Urinary bladder (tissue), 4 donors: ENCODE data around the gene KPNB1. TPM values are rescaled to one million over a fixed set of nuclear protein-coding genes. Genes with fewer than 3 reads are reported as not detected.

Source experiments
- DNase-seq: peaks from one replicate; pipeline ENCODE4 v3.0.0-alpha.2; 2015; ENCODE audit errors: extremely low spot score
- H3K27ac ChIP-seq: one replicate; pipeline ENCODE4 v1.5.1; 2013; ENCODE audit warnings: low read depth, mild to moderate bottlenecking, moderate library complexity
- H3K36me3 ChIP-seq: one replicate; pipeline ENCODE4 v1.6.1; 2013; ENCODE audit warnings: mild to moderate bottlenecking, moderate library complexity; ENCODE audit not compliant: insufficient read depth
- H3K4me1 ChIP-seq: one replicate; pipeline ENCODE4 v1.6.1; 2013; ENCODE audit warnings: mild to moderate bottlenecking, moderate library complexity; ENCODE audit not compliant: insufficient read depth
- H3K4me3 ChIP-seq: one replicate; pipeline ENCODE4 v1.5.1; 2013; ENCODE audit warnings: low read depth, low read length
- WGBS: extraction: QIAGEN DNeasy Blood & Tissue Kit; methylation state at CpG from one replicate; pipeline ENCODE4 v1.1.7; 2013; 5-methylcytosine and 5-hydroxymethylcytosine counted together
- polyA plus RNA-seq: library from polyadenylated mRNA; stranded (reverse); fragments of 200-250 nt; gene quantifications from one replicate; pipeline ENCODE4 v1.2.3, GENCODE V29; 2013
- total RNA-seq: library from RNA; depleted of rRNA; stranded (reverse); fragments of >200 nt; gene quantifications from one replicate; pipeline ENCODE4 v1.2.3, GENCODE V29; 2014
- donor health status: healthy with polysubstance abuse.
- donor health status: healthy.

The KPNB1 gene
- total and polyA plus RNA-seq, 2 donors: 66.8 to 136 TPM

DNA sequence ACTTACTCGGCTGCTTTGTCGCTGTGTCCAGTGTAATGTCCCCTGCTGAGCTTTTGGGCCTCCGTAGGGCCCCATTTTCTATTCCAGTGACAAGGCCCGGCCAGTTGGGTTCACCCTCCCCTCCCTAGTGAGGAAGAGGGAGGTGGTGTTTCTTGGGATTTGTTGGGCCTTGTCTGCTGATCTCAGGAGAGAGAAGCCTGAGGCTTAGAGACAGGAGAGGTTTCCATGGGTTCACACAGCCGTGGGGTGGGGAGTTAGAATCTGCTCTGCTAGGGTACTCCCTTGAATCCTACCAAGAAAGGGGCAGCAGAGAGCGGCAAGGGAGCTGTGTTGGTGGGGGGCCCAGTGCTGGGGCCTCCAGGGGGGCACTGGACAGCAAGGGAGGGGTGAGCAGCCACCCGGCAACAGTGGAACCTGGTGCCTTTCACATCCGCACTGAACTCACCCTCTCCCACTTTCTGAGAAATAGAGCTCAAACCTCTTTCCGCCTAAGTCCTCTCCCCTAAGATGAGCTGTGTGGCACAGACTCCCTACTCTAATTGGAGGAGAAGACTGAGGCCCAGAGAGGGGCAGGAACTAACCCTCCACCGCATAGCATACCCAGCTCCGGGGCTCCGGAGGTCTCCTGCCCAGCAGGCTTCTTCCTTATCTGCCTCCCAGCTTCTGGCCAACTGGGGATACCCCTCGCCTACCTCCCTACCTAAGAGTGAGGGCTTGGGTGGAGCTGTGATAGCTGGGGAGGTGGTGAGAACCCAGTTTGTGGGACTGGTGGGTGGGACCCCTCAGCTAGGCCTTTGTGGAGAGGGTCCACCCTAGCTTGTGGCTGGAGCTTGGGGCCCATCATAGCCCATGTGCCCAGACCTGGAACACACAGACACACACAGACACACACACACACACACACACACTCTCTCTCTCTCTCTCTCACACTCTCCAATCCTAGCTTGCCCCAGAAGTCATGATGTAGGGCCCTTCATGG is 51.0 kb downstream of the KPNB1 start:
- no peak overlapping the region for H3K4me3 ChIP-seq
- WGBS: 85% methylated on average over 13 of the region's 13 CpGs
- no peak for DNase-seq
- no peak overlapping the region for H3K27ac ChIP-seq
- no peaks in the 10 kb centered on the region for H3K36me3 ChIP-seq
- H3K4me1 ChIP-seq: no peaks in the 10 kb centered on the region

DNA sequence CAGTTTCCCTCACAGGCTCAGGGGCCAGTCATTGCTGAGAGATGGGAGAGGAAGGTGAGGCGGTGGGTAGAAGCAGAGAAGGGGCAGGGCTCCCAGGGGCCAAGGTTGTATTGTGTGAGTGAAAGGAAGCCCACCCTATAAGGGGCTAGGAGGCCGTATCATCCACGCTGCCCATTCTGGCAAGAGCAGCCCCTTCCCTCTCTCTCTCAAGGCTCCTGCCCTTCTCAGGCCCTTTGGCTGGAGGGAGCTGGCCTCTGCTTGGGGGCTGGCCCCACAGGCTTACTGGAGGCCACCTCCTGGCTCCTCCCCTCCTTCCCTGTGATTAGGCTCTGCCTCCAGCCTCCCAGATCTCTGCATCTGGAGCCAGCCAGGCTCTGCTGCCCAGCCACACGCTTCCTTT is 51.9 kb downstream of the KPNB1 start:
- no peaks in the 10 kb centered on the region for H3K36me3 ChIP-seq
- 82% methylated on average over 4 of the region's 4 CpGs for WGBS
- no peak for DNase-seq
- H3K4me1 ChIP-seq: no peaks in the 10 kb centered on the region
- H3K4me3 ChIP-seq: no peak overlapping the region
- no peak overlapping the region for H3K27ac ChIP-seq

DNA sequence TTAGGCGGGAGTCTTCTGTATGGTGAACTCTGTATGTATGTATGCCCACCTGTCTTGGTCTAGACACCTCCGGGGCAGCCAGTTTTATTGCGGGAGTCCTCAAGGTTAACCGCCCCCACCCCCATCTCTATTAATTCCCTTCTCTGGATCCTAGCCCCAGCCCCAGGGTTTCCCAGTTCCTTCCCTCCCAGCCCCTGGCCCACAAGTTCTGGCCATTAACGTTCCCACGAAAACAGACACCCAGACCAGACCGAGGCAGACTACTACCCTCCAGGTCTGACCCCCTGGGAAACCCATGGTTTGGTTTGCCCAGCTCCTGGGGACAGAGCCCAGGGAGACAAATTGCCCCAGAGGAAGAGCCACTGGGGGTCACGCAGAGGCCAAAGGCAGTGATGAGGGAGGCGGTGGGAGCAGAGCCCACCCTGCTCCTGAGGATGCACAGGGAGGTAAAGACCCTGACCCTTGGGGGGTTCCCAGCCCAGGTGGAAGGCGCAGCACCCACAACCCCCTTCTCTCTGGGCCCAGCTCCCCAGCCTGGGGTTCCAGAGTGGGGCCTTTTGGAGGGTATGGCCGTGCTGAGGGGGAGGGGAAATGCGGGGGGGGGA is 52.8 kb downstream of the KPNB1 start:
- WGBS: 80% methylated on average over 12 of the region's 12 CpGs
- no peak for DNase-seq
- no peak overlapping the region for H3K27ac ChIP-seq
- no peaks in the 10 kb centered on the region for H3K4me1 ChIP-seq
- no peak overlapping the region for H3K4me3 ChIP-seq
- H3K36me3 ChIP-seq: no peaks in the 10 kb centered on the region

DNA sequence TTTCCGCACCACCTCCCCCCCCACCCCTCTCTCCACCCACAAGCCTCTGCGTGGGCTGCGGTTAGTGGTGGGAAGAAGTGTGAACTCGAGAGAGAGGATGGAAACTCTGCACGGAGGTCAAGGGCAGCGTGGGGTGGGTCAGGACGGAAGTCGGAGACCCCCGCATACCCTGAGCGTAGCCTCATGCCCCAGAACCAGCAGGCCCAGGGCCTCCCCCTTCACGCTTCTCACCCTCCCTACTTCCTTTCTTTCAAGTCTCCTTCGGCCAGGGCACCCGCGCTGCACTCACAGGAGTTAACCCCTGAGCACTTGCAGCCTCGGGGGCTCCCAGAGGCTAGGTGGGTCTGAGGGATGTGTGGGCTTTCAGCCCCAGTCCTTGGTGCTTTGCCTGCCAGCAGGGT is 53.5 kb downstream of the KPNB1 start:
- Histone ChIP-seq H3K4me1 (no peaks in the 10 kb centered on the region), H3K27ac (no peak overlapping the region), H3K4me3 (no peak overlapping the region), H3K36me3 (no peaks in the 10 kb centered on the region)
- 68% methylated on average over 15 of the region's 15 CpGs for WGBS
- no peak for DNase-seq

DNA sequence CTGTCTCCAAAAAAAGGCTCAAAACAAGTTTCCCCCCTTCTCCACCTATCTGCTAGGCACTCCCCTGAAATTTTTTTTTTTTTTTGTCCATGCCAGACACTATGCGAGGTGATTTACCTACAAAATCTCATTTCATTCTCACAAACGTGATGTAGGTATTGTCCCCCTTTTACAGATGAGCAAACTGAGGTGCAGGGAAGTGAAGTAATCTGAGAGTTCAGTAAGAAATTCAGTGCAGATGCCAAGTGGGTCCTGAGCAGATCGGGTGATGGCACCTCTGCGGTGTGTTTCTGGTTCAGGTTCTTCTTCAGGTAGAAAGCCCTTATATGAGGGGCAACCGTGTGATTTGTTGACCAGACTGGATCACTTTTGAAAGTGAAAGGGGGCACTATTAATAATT is 54.0 kb downstream of the KPNB1 start:
- Histone ChIP-seq H3K36me3 (no peaks in the 10 kb centered on the region), H3K4me1 (no peaks in the 10 kb centered on the region), H3K27ac (no peak overlapping the region), H3K4me3 (no peak overlapping the region)
- DNase-seq: no peak
- 90% methylated on average over 5 of the region's 5 CpGs for WGBS

DNA sequence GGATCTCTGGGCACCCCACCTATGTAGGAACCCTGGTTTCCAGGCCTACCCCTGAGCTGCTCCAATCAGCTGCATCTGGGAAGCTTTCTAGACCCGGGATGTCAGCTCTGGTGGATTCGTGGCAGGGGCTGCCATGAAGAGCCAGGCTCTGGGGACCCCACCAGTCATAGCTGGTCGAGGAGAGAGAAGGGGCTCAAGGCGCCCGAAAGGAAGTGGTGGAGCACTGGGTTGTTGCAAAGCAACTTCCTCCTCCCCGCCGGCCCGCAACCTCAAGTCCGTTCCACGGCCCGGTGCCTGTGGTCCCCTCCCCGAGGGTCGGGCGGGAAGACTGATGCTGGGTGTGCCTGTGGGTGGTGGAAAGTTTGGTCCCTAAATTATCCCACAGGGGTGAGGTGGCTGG is 54.4 kb downstream of the KPNB1 start:
- Histone ChIP-seq H3K36me3 (no peaks in the 10 kb centered on the region), H3K4me1 (no peaks in the 10 kb centered on the region), H3K4me3 (no peak overlapping the region), H3K27ac (no peak overlapping the region)
- 80% methylated on average over 14 of the region's 14 CpGs for WGBS
- no peak for DNase-seq

DNA sequence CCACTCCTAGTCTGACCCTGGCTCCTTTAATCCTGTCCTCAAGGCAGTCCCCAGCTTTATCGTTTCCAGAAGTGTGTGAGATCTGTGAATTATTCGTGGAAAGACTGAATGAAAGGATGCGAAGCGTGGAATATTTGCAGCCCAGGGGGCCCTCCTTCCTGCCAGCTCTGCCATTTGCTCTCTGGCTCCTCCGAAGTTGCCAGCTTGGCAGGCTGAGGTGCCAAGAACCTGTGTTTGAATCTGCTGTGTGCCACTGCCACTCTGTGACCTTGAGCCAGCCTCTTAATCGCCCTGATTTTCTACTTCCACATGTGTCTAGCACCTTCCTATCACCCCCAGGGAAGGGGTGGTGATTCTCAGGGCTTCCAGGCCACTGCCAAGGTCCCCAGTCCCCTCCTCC is 55.0 kb downstream of the KPNB1 start:
- H3K4me3 ChIP-seq: no peak overlapping the region
- WGBS: 76% methylated on average over 6 of the region's 6 CpGs
- no peak overlapping the region for H3K27ac ChIP-seq
- DNase-seq: no peak
- no peaks in the 10 kb centered on the region for H3K4me1 ChIP-seq
- H3K36me3 ChIP-seq: no peaks in the 10 kb centered on the region

DNA sequence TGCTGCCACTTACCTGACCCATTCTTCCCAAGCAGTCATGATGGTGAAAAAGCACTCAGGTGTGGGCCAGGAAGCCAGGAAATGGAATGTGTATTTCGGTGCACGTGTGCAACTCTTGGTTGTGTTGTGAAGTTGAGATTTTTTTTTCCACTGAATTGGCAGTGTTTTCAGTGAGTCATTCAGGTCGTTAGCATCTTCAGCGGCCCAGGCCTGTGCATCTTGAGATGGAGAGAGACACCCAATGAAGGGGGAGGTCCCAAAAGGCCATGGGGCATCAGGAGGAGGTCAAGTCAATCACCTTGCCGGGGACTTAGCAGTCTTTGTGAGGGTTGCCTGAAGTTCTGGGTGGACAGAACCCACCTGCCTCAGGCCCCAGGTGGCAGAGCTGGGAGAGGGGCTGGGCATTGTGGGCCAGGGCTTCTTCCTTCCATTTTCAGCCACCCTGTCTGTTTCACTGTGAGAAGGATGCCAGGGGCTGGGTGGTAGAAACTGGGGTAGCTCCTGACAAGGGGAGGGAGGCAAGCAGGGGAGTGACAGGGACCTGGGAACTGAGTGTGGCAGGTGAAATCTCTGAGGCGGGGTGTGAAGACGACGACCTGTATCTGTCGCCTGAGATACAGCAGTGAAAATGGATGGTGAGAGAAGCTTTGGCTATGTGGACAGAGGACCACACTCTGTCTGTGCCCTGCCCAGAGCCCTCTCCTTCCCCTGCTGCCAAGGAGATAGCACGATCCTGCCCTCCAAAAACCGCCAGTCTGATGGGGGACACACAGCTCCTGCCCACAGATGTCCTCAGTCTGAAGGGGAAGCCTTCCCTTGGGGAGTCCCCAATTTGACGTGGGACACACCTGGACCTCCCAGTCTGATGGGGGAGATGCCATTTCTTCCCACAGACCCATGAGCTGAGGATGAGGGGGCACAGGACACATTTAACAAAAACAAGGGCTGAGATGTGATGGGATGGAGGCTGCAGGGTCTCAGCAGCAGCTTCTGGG is 56.1 kb downstream of the KPNB1 start:
- Histone ChIP-seq H3K27ac (no peak overlapping the region), H3K4me3 (no peak overlapping the region), H3K36me3 (peaks cover 2% of the 10 kb centered on the region), H3K4me1 (no peaks in the 10 kb centered on the region)
- WGBS: 67% methylated on average over 12 of the region's 12 CpGs
- no peak for DNase-seq

DNA sequence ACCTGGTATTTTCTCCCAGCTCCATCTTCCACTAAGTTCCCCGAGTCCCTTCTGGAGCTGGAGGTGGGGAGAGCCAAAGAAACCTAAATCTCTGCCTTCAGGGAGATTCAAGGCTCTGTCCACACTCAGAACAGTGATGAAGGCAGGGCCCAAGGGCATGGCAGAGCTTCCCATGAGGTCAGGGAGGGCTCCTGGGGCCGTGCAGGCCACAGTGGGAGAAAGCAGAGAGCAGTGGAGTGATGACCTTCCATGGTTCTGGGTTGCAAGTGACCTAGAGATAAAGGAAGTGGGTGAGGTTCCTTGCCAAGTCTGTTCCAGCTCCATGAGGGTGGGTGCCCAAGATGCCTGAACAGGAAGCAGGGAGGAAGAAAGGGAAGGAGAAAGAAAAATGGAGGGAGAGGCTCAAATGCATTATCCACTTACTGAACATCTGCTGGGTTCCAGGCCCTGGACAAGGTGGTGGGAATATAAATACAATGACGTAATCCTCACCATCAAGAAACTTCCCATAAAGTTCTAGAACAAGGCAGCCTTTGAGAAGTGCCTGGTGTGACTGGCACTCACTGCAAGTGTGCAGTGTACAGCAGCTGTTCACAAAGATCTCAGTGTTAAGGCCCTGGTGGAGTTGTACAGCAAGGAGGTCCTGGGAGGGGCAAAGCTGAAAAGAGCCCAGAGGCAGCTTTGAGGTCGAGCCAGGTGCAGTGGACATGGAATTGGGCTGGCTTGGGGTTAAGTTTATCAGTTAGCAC is 57.5 kb downstream of the KPNB1 start:
- Histone ChIP-seq H3K4me3 (no peak overlapping the region), H3K36me3 (peaks cover 2% of the 10 kb centered on the region), H3K4me1 (no peaks in the 10 kb centered on the region), H3K27ac (no peak overlapping the region)
- WGBS: 81% methylated on average over 4 of the region's 4 CpGs
- DNase-seq: no peak

DNA sequence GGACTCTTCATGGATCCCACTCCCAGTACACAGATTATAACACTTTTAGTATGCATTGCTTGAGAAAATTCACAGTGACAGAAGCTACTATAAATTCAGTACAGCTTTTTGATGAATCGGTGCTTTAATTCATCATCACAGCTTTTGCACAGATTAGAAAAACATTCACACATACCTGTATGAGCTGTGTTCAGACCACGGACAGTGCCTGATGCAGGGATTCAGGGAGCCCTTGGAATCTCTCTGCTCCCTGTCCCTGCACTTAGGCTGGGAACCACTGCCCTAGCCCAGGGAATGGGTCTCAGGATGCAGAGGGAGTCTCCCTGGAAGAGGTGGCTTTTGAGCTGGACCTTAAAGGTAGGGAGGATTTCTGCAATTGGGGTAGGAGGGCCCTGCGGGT is 58.2 kb downstream of the KPNB1 start:
- H3K4me3 ChIP-seq: no peak overlapping the region
- no peak for DNase-seq
- H3K36me3 ChIP-seq: peaks cover 2% of the 10 kb centered on the region
- no peak overlapping the region for H3K27ac ChIP-seq
- no peaks in the 10 kb centered on the region for H3K4me1 ChIP-seq
- WGBS: 71% methylated on average over 3 of the region's 3 CpGs

DNA sequence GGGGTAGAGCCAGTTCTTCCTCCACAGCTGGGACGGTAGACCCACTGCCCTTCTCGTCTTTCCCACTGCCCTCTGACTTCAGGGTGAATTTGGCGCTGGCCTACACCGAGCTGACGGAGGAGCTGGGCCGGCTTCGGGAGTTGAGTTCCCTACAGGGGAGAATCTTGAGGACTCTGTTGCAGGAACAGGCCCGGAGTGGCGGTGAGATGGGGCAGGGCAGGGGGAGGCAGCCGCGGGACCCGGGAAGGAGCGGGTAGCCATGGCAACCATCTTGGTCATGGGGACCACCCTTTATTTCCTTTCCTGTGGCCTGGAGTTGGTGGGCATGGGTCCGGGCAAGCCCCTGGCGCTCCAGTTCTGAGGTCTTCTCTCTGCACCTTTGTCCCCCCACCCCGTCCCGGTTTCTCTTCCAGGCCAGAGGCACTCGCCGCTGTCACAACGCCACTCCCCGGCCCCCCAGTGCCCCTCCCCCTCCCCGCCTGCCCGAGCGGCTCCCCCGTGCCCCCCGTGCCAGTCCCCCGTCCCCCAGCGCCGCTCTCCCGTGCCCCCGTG is 58.7 kb downstream of the KPNB1 start:
- Histone ChIP-seq H3K4me3 (peak overlapping the region; percentile 42), H3K27ac (no peak overlapping the region), H3K4me1 (no peaks in the 10 kb centered on the region), H3K36me3 (peaks cover 2% of the 10 kb centered on the region)
- DNase-seq: no peak
- 40% methylated on average over 31 of the region's 31 CpGs for WGBS

DNA sequence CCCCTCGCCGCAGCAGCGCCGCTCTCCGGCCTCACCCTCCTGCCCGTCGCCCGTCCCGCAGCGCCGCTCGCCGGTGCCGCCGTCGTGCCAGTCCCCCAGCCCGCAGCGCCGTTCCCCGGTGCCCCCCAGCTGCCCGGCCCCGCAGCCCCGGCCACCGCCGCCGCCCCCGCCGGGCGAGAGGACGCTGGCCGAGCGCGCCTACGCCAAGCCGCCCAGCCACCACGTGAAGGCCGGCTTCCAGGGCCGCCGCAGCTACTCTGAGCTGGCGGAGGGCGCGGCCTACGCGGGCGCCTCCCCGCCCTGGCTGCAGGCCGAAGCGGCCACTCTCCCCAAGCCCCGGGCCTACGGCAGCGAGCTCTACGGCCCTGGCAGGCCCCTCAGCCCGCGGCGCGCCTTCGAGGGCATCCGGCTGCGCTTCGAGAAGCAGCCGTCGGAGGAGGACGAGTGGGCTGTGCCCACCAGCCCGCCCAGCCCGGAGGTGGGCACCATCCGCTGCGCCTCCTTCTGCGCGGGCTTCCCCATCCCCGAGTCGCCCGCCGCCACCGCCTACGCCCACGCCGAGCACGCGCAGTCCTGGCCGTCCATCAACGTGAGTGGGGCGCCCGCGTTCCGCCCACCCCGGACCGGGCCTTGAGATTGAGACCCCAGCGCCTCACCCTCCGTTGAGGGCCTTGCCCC is 59.3 kb downstream of the KPNB1 start:
- no peak for DNase-seq
- peak overlapping the region; percentile 42 for H3K4me3 ChIP-seq
- no peak overlapping the region for H3K27ac ChIP-seq
- 38% methylated on average over 89 of the region's 89 CpGs for WGBS
- H3K4me1 ChIP-seq: no peaks in the 10 kb centered on the region
- H3K36me3 ChIP-seq: peaks cover 2% of the 10 kb centered on the region
